ENCODE results near the gene CNNM1.

- TF ChIP-seq, protein P1, sequence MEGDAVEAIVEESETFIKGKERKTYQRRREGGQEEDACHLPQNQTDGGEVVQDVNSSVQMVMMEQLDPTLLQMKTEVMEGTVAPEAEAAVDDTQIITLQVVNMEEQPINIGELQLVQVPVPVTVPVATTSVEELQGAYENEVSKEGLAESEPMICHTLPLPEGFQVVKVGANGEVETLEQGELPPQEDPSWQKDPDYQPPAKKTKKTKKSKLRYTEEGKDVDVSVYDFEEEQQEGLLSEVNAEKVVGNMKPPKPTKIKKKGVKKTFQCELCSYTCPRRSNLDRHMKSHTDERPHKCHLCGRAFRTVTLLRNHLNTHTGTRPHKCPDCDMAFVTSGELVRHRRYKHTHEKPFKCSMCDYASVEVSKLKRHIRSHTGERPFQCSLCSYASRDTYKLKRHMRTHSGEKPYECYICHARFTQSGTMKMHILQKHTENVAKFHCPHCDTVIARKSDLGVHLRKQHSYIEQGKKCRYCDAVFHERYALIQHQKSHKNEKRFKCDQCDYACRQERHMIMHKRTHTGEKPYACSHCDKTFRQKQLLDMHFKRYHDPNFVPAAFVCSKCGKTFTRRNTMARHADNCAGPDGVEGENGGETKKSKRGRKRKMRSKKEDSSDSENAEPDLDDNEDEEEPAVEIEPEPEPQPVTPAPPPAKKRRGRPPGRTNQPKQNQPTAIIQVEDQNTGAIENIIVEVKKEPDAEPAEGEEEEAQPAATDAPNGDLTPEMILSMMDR (IDR thresholded peaks at IDR 0.05 in 2 of 3, conservative IDR thresholded peaks at IDR 0.05 in 1 of 3; ENCODE audit: borderline replicate concordance in 1 of 3, insufficient read depth in 1 of 3, low read depth in 2 of 3, low read length in 2 of 3), result no peak
- TF ChIP-seq POLR2A (IDR thresholded peaks at IDR 0.05; ENCODE audit: borderline replicate concordance, extremely low read depth, insufficient read depth, insufficient read length) (no peak), EZH2 (IDR thresholded peaks at IDR 0.05) (no peak), SIN3A (IDR thresholded peaks at IDR 0.05; ENCODE audit: low read depth) (no peak), TCF7L2 (IDR thresholded peaks at IDR 0.05; ENCODE audit: borderline replicate concordance, extremely low read depth, insufficient read depth, insufficient read length) (no peak), EZH2phosphoT487 (IDR thresholded peaks at IDR 0.05; ENCODE audit: borderline replicate concordance) (no peak), POLR2AphosphoS5 (IDR thresholded peaks at IDR 0.05; ENCODE audit: low read depth, low read length) (no peak), YY1 (IDR thresholded peaks at IDR 0.05; ENCODE audit: extremely low read depth, insufficient replicate concordance, low read depth, low read length) (no peak), RAD21 (IDR thresholded peaks at IDR 0.05; ENCODE audit: low read depth) (no peak)
- TF ChIP-seq, protein P2, sequence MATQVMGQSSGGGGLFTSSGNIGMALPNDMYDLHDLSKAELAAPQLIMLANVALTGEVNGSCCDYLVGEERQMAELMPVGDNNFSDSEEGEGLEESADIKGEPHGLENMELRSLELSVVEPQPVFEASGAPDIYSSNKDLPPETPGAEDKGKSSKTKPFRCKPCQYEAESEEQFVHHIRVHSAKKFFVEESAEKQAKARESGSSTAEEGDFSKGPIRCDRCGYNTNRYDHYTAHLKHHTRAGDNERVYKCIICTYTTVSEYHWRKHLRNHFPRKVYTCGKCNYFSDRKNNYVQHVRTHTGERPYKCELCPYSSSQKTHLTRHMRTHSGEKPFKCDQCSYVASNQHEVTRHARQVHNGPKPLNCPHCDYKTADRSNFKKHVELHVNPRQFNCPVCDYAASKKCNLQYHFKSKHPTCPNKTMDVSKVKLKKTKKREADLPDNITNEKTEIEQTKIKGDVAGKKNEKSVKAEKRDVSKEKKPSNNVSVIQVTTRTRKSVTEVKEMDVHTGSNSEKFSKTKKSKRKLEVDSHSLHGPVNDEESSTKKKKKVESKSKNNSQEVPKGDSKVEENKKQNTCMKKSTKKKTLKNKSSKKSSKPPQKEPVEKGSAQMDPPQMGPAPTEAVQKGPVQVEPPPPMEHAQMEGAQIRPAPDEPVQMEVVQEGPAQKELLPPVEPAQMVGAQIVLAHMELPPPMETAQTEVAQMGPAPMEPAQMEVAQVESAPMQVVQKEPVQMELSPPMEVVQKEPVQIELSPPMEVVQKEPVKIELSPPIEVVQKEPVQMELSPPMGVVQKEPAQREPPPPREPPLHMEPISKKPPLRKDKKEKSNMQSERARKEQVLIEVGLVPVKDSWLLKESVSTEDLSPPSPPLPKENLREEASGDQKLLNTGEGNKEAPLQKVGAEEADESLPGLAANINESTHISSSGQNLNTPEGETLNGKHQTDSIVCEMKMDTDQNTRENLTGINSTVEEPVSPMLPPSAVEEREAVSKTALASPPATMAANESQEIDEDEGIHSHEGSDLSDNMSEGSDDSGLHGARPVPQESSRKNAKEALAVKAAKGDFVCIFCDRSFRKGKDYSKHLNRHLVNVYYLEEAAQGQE (IDR thresholded peaks at IDR 0.05; ENCODE audit: low read depth), result no peak
- TF ChIP-seq, protein P3, sequence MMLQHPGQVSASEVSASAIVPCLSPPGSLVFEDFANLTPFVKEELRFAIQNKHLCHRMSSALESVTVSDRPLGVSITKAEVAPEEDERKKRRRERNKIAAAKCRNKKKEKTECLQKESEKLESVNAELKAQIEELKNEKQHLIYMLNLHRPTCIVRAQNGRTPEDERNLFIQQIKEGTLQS (IDR thresholded peaks at IDR 0.05), result no peak
Observed at GRCh38 chr10:99292159-99292558, 37.0 kb upstream of the CNNM1 start.
